Stimulated activated CD4-positive, alpha-beta T cell treated with anti-CD3 and anti-CD28 coated beads, Interleukin-4, amount 100 ng/mL, for 48 hours (primary cell): ENCODE data around the gene MICALL2.
A peak's percentile ranks its signal among the peaks of the same experiment; 100 is the strongest.

ENCODE experiments used
- DNase-seq, 2 donors: peaks; one replicate each; pipeline ENCODE4 v3.0.0-alpha.2; 2020; ENCODE audit warnings: low read depth in 2 of 2

The MICALL2 gene

GRCh38 chr7:1468203-1468602 lies 8.9 kb upstream of the MICALL2 start:
- DNase-seq = no peak

- no peak for DNase-seq
Measured at GRCh38 chr7:1466524-1467271, 7.4 kb upstream of the MICALL2 start.

DNA sequence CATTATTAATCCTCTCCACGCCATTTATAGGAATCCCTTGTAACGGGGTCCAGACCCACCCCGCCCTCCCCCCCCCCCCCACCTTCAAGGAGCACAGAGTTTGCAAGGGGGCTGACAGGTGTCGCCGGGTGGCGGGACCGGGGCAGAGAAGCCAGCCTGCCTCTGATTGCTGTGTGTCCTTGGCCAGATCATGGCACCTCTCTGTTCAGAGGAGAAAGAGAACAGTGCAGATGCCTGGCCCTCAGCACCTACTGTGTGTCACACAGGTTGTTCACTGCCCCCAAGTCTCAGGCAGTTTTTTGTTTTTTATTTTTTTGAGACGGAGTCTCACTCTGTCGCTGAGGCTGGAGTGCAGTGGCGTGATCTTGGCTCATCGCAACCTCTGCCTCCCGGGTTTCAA lies 5.4 kb upstream of the MICALL2 start:
- no peak for DNase-seq

GRCh38 chr7:1463676-1464223 lies 4.5 kb upstream of the MICALL2 start:
- no peak for DNase-seq

GRCh38 chr7:1461646-1462375 lies 2.5 kb upstream of the MICALL2 start:
- no peak for DNase-seq

DNA sequence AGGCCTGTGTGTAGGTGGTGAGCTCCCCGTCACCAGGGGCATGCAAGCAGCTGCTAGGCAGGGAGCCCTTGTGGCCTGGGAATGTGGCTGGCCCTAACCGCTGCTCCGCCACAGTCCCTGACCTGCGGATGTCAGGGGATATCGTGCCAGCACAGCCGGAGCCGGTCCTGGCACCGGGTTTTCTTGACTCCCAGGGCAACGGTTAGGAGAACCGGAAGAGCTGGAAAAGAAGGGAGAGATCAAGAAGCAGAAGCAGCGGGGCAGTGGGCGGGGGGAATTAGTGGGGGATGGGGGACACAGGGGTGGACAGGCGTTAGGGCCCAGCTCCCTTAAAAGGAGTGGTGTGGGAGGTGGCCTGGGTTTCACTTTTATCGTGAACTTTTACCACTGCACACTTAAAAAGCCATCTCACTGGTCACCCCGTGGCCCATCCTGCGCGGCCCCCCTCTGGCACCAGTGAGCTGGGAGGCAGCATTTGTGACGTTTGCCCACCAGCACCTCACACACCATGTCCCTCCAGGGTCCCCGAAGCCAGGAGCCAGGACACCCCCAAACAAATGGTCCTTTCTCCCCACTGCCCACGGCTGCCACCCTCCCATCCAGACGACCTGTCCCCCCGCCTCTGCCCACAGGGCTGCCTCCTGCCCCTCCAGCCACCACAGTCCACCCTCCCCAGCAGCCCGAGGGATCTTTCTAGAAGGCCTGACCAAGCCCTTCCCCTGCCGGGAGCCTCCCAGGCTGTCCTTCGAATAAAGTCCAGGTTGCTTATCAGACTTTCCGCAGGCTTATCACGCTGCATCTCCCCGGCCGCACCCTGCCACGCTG lies 1.8 kb upstream of the MICALL2 start:
- no peak for DNase-seq

DNA sequence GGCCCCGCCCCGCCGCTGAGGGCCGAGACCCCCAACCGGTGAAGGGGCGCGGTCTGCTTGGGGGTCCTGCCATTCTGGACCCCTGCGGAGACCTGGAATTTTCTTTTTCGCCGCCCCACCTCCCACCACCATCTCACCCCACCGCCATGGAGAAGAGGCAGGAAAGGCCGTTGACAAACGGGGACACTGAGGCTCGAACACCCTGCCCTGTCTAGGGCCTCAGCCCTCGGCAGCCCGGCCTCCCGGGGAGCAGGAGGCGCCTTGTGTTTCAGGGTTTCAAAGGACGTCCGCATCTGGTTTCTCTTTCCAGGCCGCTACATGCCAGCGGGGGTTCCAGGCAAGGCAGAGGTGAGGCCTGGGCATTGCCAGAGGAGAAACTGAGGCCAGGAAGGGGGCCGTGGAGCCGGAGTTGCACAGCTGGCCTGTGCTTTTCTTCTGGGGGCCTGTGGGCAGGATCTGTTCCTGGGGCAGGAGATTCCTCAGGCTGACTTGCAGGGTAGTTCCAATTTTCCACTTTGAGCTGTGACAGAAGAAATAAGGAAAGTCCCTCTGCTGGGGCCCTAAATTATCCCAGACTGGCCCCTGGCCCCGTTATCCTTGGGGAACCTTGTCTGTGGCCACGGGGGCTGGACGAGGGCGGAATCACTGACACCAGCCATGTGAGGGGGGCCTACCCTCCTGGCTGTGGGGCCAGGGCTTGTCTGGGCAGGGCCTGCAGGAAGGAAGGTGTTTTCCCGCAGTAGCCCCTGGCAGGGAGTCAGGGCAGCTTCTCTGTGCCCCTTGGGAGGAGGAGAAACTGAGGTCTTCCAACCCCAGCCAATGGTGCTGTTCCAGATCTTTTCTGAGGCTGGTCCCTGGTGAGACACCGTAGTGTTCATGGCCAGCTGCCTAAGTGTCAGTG lies 900 bp upstream of the MICALL2 start:
- DNase-seq = no peak

DNA sequence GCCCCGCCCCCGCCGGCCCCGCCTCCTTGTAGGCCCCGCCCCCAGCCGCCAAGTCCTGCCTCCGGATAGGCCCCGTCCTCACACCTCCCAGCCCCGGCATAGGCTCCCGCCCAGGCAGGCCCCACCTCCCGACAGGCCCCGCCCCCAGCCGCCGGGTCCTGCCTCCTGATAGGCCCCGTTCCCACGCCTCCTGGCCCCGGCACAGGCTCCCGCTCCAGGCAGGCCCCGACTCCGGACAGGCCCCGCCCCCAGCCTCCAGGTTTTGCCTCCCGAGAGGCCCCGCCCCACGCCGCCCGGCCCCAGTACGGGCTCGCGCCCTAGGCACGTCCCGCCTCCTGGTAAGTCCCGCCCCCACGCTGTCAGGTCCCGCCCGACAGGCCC lies 232 bp upstream of the MICALL2 start:
- DNase-seq = peak; percentile 97 to 99

DNA sequence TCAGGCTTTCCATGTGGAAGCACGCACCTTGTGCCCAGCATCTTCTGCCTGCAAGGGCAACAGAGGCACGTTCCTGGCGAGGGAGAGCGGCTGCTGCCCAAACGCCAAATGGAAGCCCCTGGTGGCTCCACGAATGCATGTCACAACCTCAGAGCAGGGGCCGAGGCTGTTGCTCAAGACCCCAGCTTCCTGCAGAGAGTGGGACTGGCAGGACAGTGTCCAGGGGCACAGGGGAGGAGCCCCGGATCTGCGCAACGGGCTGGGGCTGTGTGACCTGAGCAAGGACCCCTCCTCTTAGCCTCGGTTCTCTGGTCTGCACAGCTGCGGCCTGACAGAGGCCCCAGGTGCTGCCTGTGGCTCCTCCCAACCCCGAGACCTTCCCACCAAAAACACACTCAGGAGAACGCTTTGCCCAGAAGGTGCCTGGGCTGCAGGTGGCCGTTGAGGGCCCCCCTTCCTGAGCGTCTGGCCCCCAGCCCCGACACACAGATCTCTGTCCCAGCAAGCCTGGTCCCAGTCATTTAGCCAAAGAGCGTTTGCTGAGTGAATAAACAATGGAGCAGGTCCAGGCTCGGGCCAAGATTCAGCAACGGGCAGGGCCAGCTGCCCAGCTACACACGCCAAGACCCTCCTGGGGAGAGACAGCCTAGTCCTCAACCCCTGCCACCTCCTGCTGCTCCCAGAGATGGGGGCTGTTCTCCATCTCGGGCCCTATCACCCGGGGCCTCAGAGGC lies 1.2 kb downstream of the MICALL2 start:
- DNase-seq = no peak

GRCh38 chr7:1457059-1457948 lies 2.0 kb downstream of the MICALL2 start:
- no peak for DNase-seq

DNA sequence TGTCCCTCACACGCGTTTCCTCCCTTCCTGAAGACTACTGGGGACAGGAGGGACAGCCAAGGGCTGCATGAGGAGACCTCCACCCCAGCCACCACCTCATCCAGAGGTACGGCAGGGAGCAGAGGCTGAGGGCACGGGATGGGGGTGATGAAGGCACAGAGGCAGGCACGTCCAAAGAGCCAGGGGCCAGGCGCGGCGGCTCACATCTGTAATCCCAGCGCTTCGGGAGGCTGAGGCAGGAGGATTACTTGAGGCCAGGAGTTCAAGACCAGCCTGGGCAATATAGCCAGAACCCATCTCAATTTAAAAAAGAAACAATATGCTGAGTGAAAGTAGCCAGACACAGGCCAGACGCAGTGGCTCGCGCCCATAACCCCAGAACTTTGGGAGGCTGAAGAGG lies 3.3 kb downstream of the MICALL2 start:
- DNase-seq = no peak

GRCh38 chr7:1455241-1455939 lies 3.9 kb downstream of the MICALL2 start:
- no peak for DNase-seq

DNA sequence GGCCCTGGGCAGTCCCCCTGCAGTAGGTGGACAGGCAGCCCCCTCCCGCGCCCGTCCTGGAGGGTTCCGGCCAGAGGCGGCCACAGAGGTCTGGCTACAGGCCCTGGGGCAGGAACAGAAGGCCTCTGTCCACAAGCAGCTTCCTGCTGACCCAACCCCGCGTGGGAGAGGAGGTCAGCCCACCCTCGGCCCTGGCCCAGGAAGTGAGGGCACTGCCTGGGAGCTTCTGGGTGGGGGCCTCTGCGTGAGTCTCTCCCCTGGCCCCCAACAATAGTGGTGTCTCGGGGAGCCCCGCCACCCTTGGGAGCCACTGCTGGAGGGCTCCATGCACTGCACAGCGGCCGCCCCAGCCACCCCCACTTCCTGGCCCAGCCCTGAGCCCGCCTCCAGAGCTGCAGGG lies 4.7 kb downstream of the MICALL2 start:
- no peak for DNase-seq

- no peak for DNase-seq
Measured at GRCh38 chr7:1452205-1452604, 7.1 kb downstream of the MICALL2 start.

DNA sequence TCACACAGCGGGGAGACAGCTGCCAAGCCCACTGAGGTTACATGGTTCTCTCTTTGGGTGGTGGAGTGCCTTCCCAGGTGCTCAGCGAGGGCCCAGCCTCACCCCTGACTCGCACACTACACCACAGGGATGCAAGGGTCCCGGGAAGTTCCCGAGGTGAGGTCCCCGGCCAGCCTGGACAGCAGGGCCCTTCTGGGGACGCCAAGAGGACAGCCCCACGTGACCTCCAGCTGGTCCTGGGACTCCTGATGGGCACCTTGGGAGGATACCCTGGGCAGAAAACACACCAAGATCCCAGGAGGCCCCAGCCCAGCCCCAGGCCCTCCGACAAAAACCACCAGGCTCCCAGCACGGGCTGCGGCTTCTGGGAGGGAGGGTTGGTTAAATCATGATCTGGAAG lies 8.3 kb downstream of the MICALL2 start:
- DNase-seq = no peak

GRCh38 chr7:1450431-1450830 lies 8.8 kb downstream of the MICALL2 start:
- DNase-seq = no peak

GRCh38 chr7:1449951-1450350 lies 9.3 kb downstream of the MICALL2 start:
- no peak for DNase-seq

- DNase-seq = no peak
Measured at GRCh38 chr7:1449501-1449900, 9.8 kb downstream of the MICALL2 start.

DNA sequence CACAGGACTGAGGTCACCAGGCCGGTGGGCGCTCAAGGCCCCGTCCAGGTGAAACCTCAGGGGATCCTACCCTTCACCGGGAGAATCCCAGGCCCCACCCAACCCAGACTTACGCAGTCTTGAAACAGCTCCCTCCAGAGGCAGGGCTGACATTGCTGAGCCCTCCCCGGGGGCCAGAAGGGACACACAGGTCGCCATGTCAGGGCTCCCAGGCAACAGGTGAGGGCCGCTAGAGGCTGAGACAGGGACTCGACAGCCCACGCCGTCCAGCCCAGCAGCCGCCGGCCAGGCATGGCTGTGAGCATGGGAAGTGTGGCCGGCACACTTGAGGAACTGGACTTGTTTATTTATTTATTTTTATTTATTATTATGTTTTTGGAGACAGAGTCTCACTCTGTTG lies 10.3 kb downstream of the MICALL2 start:
- no peak for DNase-seq
